K562 (cell line): ENCODE data around the gene ZNF689. TPM values are rescaled to one million over a fixed set of nuclear protein-coding genes. Genes with fewer than 3 reads are reported as not detected.

Experiments used
- CBFA2T3 ChIP-seq: fragments of 450-650 bp; IDR thresholded peaks from 2 replicates; pipeline ENCODE4 v1.6.1; 2017
- CBX1 ChIP-seq: sonication (generic); IDR thresholded peaks from 2 replicates; pipeline ENCODE4 v1.6.1; 2016; ENCODE audit warnings: antibody characterized with exemption, low read depth, mild to moderate bottlenecking
- GABPA ChIP-seq: fragments of 200-800 bp; sonication (Bioruptor generic); conservative IDR thresholded peaks from 2 replicates; pipeline ENCODE4 v1.6.1; 2016; ENCODE audit warnings: low read depth, missing genetic modification characterization, missing compliant biosample characterization
- MTF1 ChIP-seq: fragments of 250-450 bp; sonication (Bioruptor Pico); IDR thresholded peaks from 2 replicates; pipeline ENCODE4 v1.9.0; 2021; ENCODE audit warnings: moderate library complexity, mild to moderate bottlenecking, inconsistent platforms, borderline replicate concordance
- ZFPM2 ChIP-seq: fragments of 250-450 bp; sonication (Bioruptor Pico); IDR thresholded peaks from 2 replicates; pipeline ENCODE4 v1.5.1; 2022; ENCODE audit warnings: mild to moderate bottlenecking
- ZNF12 ChIP-seq: sonication (generic); formaldehyde crosslinking; IDR thresholded peaks from 2 replicates; pipeline ENCODE4 v1.4.0; 2020; ENCODE audit warnings: mild to moderate bottlenecking, missing genetic modification reagents
- ZNF75A ChIP-seq: fragments of 450-650 bp; formaldehyde crosslinking; IDR thresholded peaks from 2 replicates; pipeline ENCODE4 v1.4.0; 2020; ENCODE audit warnings: mild to moderate bottlenecking
- ZNF76 ChIP-seq: fragments of 250-450 bp; sonication (Bioruptor Pico); IDR thresholded peaks from 2 replicates; pipeline ENCODE4 v1.4.0; 2020; ENCODE audit warnings: mild to moderate bottlenecking, moderate library complexity, borderline replicate concordance
- polyA plus RNA-seq, 8 experiments: library from polyadenylated mRNA; depleted of rRNA in 4 of 8; stranded (reverse) in 5 of 8; unstranded in 3 of 8; fragments of >200 nt; fragmentation: Nextera tagmentation in 2 of 8; fragmentation: Illumina TruSeq in 1 of 8; extraction: Ambion mirVana in 2 of 8; extraction: Trizol in 1 of 8; gene quantifications; 2 replicates each; pipeline versions ENCODE4 v1.2.1 to v1.2.3, GENCODE V29; 2011 to 2014; ENCODE audit warnings: inconsistent platforms in 1 of 8, missing spikeins in 1 of 8
- total RNA-seq, 7 experiments: library from RNA; depleted of rRNA in 6 of 7; stranded (reverse); fragments of >200 nt in 6 of 7; fragmentation: Illumina TruSeq in 2 of 7; extraction: Trizol in 2 of 7; gene quantifications; 2 replicates each; pipeline versions ENCODE4 v1.2.1 to v1.2.3, GENCODE V29; 2011 to 2021; ENCODE audit warnings: low replicate concordance in 1 of 7
- TF ChIP-seq, protein P1 (sequence below): fragments of 250-450 bp; sonication (Bioruptor Pico); IDR thresholded peaks from 2 replicates; pipeline ENCODE4 v1.8.0; 2022; ENCODE audit warnings: moderate library complexity, mild to moderate bottlenecking, inconsistent platforms
- TF ChIP-seq, protein P2 (sequence below): fragments of 250-450 bp; sonication (Bioruptor Pico); IDR thresholded peaks from 2 replicates; pipeline ENCODE4 v1.4.0; 2020; ENCODE audit warnings: borderline replicate concordance
- TF ChIP-seq, protein P3 (sequence below): fragments of 250-450 bp; sonication (Bioruptor Pico); IDR thresholded peaks from 2 replicates; pipeline ENCODE4 v1.9.0; 2021; ENCODE audit warnings: mild to moderate bottlenecking, inconsistent platforms
- TF ChIP-seq, protein P4 (sequence below), 2 experiments: fragments of 450-650 bp; IDR thresholded peaks; 2 replicates each; pipeline ENCODE4 v1.6.1; 2018; ENCODE audit warnings: mild to moderate bottlenecking in 2 of 2, low read depth in 1 of 2; ENCODE audit not compliant: partially characterized antibody in 2 of 2

The ZNF689 gene
- total and polyA plus RNA-seq, 9 of the 15 experiments (the other 6 are each of a cell fraction or from before 2014, with no cell fraction given), result 5.4 to 15.4 (median 10.8) TPM

DNA sequence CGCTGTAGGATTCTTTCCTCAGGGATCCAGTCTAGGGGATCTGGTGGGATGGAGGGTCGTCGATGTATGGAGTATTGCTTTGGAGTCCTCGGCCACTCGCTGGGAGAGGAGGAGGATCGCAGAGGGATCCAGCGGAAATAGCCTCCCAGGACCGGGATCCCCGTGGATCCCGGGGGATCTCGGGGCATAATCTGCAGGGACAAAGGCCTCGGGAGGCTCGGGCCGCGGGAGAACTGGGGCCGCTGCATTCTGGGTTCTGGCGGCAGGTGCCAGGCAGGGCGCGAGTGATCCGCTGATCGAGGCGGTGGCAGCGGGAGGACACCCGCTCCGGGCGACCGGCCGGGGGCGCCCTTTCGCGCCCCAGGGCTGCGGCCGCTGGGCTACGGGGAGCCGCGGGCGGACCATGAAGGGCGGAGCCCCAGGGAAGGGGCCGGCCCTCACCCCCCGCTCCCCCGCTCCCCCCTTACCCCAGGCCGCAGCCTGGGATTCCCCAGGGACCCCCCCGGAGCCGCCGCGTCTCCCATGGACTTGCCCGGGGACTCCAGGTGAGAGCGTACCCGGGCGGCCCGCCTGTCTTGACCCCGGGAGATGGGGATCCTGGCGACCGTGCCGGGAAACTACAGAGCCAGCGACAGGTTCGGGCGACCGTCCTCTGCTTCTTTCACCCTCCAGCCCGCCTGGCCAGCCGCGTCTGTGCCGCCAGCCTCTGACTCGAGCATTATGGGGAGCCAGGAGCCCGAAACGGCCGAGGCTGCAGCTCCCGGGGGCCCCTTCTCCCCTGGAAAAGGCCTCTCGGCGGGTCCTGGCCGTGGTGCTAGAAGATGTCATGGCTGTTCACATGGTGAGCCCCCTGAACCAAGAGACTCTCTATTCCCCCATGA lies 41.2 kb upstream of the ZNF689 start (continued):
- TF ChIP-seq, protein P1, sequence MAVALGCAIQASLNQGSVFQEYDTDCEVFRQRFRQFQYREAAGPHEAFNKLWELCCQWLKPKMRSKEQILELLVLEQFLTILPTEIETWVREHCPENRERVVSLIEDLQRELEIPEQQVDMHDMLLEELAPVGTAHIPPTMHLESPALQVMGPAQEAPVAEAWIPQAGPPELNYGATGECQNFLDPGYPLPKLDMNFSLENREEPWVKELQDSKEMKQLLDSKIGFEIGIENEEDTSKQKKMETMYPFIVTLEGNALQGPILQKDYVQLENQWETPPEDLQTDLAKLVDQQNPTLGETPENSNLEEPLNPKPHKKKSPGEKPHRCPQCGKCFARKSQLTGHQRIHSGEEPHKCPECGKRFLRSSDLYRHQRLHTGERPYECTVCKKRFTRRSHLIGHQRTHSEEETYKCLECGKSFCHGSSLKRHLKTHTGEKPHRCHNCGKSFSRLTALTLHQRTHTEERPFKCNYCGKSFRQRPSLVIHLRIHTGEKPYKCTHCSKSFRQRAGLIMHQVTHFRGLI (CRISPR knock-in tag), result no peak
- TF ChIP-seq, protein P2, sequence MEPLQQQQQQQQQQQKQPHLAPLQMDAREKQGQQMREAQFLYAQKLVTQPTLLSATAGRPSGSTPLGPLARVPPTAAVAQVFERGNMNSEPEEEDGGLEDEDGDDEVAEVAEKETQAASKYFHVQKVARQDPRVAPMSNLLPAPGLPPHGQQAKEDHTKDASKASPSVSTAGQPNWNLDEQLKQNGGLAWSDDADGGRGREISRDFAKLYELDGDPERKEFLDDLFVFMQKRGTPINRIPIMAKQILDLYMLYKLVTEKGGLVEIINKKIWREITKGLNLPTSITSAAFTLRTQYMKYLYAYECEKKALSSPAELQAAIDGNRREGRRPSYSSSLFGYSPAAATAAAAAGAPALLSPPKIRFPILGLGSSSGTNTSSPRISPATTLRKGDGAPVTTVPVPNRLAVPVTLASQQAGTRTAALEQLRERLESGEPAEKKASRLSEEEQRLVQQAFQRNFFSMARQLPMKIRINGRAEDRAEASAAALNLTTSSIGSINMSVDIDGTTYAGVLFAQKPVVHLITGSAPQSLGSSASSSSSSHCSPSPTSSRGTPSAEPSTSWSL, result no peak
- TF ChIP-seq CBFA2T3 (no peak), ZNF76 (CRISPR knock-in tag) (no peak), CBX1 (peak; percentile 32; the same call in 1 of the 2 replicates), ZNF12 (CRISPR knock-in tag) (no peak), ZNF75A (no peak), GABPA (no peak), ZFPM2 (CRISPR knock-in tag) (no peak), MTF1 (no peak)
- TF ChIP-seq, protein P3, sequence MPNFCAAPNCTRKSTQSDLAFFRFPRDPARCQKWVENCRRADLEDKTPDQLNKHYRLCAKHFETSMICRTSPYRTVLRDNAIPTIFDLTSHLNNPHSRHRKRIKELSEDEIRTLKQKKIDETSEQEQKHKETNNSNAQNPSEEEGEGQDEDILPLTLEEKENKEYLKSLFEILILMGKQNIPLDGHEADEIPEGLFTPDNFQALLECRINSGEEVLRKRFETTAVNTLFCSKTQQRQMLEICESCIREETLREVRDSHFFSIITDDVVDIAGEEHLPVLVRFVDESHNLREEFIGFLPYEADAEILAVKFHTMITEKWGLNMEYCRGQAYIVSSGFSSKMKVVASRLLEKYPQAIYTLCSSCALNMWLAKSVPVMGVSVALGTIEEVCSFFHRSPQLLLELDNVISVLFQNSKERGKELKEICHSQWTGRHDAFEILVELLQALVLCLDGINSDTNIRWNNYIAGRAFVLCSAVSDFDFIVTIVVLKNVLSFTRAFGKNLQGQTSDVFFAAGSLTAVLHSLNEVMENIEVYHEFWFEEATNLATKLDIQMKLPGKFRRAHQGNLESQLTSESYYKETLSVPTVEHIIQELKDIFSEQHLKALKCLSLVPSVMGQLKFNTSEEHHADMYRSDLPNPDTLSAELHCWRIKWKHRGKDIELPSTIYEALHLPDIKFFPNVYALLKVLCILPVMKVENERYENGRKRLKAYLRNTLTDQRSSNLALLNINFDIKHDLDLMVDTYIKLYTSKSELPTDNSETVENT (CRISPR knock-in tag), result peak; percentile 48; the same call in 1 of the 2 replicates
- TF ChIP-seq, protein P4, sequence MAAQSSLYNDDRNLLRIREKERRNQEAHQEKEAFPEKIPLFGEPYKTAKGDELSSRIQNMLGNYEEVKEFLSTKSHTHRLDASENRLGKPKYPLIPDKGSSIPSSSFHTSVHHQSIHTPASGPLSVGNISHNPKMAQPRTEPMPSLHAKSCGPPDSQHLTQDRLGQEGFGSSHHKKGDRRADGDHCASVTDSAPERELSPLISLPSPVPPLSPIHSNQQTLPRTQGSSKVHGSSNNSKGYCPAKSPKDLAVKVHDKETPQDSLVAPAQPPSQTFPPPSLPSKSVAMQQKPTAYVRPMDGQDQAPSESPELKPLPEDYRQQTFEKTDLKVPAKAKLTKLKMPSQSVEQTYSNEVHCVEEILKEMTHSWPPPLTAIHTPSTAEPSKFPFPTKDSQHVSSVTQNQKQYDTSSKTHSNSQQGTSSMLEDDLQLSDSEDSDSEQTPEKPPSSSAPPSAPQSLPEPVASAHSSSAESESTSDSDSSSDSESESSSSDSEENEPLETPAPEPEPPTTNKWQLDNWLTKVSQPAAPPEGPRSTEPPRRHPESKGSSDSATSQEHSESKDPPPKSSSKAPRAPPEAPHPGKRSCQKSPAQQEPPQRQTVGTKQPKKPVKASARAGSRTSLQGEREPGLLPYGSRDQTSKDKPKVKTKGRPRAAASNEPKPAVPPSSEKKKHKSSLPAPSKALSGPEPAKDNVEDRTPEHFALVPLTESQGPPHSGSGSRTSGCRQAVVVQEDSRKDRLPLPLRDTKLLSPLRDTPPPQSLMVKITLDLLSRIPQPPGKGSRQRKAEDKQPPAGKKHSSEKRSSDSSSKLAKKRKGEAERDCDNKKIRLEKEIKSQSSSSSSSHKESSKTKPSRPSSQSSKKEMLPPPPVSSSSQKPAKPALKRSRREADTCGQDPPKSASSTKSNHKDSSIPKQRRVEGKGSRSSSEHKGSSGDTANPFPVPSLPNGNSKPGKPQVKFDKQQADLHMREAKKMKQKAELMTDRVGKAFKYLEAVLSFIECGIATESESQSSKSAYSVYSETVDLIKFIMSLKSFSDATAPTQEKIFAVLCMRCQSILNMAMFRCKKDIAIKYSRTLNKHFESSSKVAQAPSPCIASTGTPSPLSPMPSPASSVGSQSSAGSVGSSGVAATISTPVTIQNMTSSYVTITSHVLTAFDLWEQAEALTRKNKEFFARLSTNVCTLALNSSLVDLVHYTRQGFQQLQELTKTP (IDR thresholded peaks at IDR 0.05; ENCODE audit: low read depth in 1 of 2, partially characterized antibody in 2 of 2), result no peak
